NK-92 (cell line): ENCODE data around the gene ATP1B4.

Experiments used
- DNase-seq: peaks from one replicate; lab custom pipeline; 2025; ENCODE audit not compliant: unreplicated experiment; lab: John Stamatoyannopoulos, UW

ATP1B4 gene

GRCh38 chrX:120372667-120373370 lies 10.9 kb downstream of the ATP1B4 start:
- DNase-seq = no peak

DNA sequence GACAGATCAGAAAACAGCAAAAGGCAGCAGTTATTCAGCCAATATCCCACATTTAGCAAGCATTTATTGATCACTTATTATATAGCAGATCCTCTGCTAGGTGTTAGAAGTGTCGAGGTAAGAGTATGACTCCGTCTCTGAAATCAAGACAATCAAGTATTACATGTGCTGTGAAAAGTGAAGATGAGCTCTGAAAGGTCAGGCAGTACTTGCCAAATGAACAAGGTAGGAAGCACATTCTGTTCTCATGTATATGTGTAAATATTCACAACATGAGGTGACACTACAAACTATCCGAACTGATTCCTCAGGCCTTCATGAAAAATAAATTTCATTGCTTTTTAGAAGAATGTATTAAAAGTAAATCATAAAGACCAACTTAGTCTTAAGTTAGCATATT lies 15.3 kb downstream of the ATP1B4 start:
- no peak for DNase-seq

- no peak for DNase-seq
Observed at GRCh38 chrX:120377715-120378114, 15.8 kb downstream of the ATP1B4 start.

GRCh38 chrX:120378570-120378969 lies 16.7 kb downstream of the ATP1B4 start:
- DNase-seq = no peak

DNA sequence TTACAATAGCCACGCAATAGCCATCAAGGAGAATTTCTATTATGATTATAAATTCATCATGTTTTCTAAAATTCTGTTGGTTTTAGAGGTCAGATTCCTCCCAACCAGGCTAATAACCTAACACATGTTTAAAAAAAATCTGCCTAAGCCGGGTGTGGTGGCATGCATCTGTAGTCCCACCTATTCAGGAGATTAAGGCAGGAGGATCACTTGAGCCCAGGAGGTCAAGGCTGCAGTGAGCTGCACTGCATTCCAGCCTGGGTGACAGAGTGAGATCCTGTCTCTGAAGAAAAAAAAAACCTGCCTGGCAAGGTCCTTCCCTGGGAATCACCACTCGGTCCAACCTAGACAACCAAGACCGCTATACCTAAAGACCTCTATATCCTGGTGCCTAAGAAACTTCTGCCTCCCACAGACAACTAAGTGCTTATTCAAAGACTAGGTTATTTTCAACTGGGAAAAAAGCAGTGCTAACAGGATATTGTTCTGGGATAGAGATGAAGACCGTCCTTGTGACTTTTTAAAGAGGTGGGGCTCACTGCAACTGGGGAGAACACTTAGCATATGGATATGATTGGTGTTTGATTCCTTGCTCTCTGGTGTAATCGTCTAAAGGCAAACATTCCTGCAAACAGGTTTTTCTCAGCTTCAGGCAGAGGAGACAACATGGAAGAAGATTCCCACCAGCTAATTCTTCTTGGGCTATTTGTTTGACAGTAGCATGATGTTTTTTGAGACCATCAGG lies 18.2 kb downstream of the ATP1B4 start:
- no peak for DNase-seq

DNA sequence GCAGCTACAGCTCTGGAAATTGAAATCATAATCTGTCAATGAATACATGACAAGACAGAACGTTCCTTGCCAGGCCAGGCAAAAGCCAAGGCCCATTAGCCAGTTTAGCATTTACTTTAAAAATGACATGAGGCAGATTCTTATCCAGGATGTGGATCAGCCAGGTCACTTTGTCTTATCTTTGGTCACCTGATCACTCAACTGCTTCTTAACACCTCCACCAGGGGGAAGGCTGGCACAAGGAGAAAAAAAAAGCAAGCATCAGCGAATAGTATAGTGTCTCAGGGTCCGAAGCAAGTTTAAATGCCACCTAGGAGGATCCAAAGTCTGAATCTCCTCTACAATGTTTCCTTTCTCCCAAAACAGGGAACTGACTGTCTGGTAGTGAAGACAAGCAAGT lies 18.8 kb downstream of the ATP1B4 start:
- no peak for DNase-seq

GRCh38 chrX:120401301-120401700 lies 39.4 kb downstream of the ATP1B4 start:
- no peak for DNase-seq

DNA sequence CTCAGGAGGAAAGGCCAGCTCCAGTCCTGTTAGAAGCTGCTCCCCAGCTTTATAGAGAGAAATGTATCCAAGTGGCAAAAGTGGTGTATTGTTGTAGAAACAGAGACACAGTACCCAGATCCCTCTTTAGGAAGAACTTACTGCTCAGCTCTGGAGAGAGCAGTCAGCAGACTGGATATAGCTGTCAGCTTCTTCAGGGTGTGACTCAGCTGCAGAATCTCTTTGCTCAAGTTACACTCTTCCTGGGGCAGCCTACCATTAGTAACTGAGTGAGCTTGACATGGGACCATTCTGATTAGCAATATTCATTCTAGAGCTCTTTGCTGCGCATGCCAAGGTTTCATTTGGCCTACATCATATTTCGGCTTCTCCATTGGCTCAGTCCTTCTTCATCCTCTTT lies 40.5 kb downstream of the ATP1B4 start:
- no peak for DNase-seq

DNA sequence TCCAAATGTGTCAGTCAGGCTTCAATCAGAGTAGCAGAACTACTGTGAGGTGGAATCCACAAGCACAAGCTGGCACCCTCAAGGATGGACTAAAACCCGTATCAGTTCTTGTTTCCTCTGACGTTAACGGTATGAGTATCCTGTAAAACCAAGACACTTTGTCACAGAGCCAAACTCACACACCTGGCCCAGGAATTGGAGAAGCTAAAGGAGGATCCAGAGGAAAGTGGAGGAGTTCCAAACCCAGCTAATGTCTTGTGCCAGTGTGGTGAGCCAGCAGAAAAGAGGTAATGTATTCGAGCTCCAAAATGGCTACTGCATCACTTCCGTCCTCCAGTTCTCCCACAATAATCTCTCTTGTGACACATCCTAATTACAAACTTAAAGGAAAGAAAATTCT lies 44.7 kb downstream of the ATP1B4 start:
- DNase-seq = no peak

DNA sequence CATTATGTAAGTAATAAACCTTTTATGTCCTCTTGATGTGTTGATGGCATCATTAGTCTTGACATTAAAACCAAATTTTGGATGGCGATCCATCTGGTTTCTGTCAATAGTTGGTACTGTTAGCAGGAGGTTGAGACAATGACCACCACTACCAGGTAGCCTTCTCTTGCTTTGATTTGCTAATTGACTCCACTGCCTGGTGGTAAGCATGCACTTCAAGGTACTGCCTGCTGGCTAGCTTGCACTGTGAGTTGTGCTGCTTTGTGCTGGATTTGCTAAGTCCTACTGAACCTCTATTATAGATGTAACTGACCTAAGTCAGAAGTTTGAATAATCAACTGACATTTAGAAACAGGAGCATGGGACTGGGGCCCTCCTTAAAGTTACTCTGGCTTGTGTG lies 46.3 kb downstream of the ATP1B4 start:
- no peak for DNase-seq

DNA sequence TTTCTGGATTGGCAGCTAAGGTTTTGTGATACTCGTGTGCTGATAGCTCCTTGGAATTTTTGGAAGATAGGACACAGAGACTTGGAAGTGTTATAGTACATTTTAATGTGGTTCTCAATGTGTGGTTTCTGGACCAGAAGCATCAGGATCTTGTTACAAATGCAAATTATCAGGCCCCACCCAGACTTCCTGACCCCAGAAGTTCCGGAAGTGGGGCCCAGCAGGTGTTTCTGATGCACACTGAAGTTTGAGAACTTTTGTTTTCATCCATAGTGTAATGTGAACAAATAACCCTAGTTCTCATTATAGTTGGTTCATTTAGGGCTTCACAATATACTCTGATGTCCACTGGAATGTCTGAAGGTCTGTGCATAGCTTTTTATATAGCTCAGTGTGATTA lies 57.6 kb downstream of the ATP1B4 start:
- no peak for DNase-seq

GRCh38 chrX:120426599-120426998 lies 64.7 kb downstream of the ATP1B4 start:
- no peak for DNase-seq

- no peak for DNase-seq
Observed at GRCh38 chrX:120428309-120428708, 66.4 kb downstream of the ATP1B4 start.

- no peak for DNase-seq
Observed at GRCh38 chrX:120429776-120430540, 68.1 kb downstream of the ATP1B4 start.
